GM19193 (cell line): ENCODE data around the gene RRAS2.

Experiments used
- POLR2A ChIP-seq: IDR thresholded peaks from 4 replicates; pipeline ENCODE4 v1.6.1; 2011; ENCODE audit not compliant: insufficient read depth, insufficient read length; ENCODE audit errors: extremely low read depth

Gene RRAS2

GRCh38 chr11:14240951-14241350, 118.0 kb downstream of the RRAS2 start:
- TF ChIP-seq POLR2A = no peak

- no peak for TF ChIP-seq POLR2A
Observed at GRCh38 chr11:14240221-14240620, 118.8 kb downstream of the RRAS2 start.

GRCh38 chr11:14237444-14237961, 121.5 kb downstream of the RRAS2 start:
- TF ChIP-seq POLR2A = no peak

- no peak for TF ChIP-seq POLR2A
Observed at GRCh38 chr11:14235701-14236100, 123.3 kb downstream of the RRAS2 start.

GRCh38 chr11:14234446-14234845, 124.5 kb downstream of the RRAS2 start:
- TF ChIP-seq POLR2A = no peak

- no peak for TF ChIP-seq POLR2A
Observed at GRCh38 chr11:14232652-14233051, 126.3 kb downstream of the RRAS2 start.

- TF ChIP-seq POLR2A = no peak
Observed at GRCh38 chr11:14230407-14230806, 128.6 kb downstream of the RRAS2 start.

GRCh38 chr11:14229472-14229871, 129.5 kb downstream of the RRAS2 start:
- TF ChIP-seq POLR2A = no peak

- no peak for TF ChIP-seq POLR2A
Observed at GRCh38 chr11:14228356-14228755, 130.6 kb downstream of the RRAS2 start.
